ENCODE results near the gene NTRK3. TPM values are rescaled to one million over a fixed set of nuclear protein-coding genes. Genes with fewer than 3 reads are reported as not detected.

The NTRK3 gene
- total RNA-seq, 1 experiment from 2014 or later = not detected

GRCh38 chr15:88209111-88209510 lies 47.4 kb downstream of the NTRK3 start:
- no peaks in the 10 kb centered on the region for H3K36me3 Mint-ChIP-seq (ENCODE audit: insufficient read depth, unreplicated experiment)
- POLR2A ChIA-PET = no interaction called here
- TF ChIP-seq, protein P1, sequence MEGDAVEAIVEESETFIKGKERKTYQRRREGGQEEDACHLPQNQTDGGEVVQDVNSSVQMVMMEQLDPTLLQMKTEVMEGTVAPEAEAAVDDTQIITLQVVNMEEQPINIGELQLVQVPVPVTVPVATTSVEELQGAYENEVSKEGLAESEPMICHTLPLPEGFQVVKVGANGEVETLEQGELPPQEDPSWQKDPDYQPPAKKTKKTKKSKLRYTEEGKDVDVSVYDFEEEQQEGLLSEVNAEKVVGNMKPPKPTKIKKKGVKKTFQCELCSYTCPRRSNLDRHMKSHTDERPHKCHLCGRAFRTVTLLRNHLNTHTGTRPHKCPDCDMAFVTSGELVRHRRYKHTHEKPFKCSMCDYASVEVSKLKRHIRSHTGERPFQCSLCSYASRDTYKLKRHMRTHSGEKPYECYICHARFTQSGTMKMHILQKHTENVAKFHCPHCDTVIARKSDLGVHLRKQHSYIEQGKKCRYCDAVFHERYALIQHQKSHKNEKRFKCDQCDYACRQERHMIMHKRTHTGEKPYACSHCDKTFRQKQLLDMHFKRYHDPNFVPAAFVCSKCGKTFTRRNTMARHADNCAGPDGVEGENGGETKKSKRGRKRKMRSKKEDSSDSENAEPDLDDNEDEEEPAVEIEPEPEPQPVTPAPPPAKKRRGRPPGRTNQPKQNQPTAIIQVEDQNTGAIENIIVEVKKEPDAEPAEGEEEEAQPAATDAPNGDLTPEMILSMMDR (IDR thresholded peaks at IDR 0.05; ENCODE audit: insufficient read depth in 1 of 2, low read depth in 1 of 2, low read length in 1 of 2, severe bottlenecking in 1 of 2, unreplicated experiment in 1 of 2) = no peak
- H3K9me3 Mint-ChIP-seq (ENCODE audit: unreplicated experiment) = no peaks in the 10 kb centered on the region
- DNase-seq = no peak
- CTCF ChIA-PET = no interaction called here
- H3K27ac Mint-ChIP-seq (ENCODE audit: unreplicated experiment) = no peak overlapping the region
- intact Hi-C loops (cut with micrococcal nuclease; ENCODE audit: unreplicated experiment) = no loop called here
- Histone ChIP-seq H3K27me3 (replicated peaks; ENCODE audit: control insufficient read depth, insufficient read depth, low read length) (no peaks in the 10 kb centered on the region), H3K36me3 (ENCODE audit: control insufficient read depth, insufficient read depth, low read length) (no peaks in the 10 kb centered on the region), H3K4me1 (no peaks in the 10 kb centered on the region), H3K9me3 (no peaks in the 10 kb centered on the region), H3K4me3 (ENCODE audit: low read depth, low read length) (no peak overlapping the region)
- H3K4me1 Mint-ChIP-seq (ENCODE audit: low read depth, unreplicated experiment) = no peaks in the 10 kb centered on the region
- BruUV-seq (replicated peaks) = no TSS peak
- H3K4me3 Mint-ChIP-seq (ENCODE audit: unreplicated experiment) = no peak overlapping the region
- H3K27me3 Mint-ChIP-seq (ENCODE audit: insufficient read depth, unreplicated experiment) = peaks cover 23% of the 10 kb centered on the region

- Mint-ChIP-seq H3K4me3 (ENCODE audit: unreplicated experiment) (no peak overlapping the region), H3K27me3 (ENCODE audit: insufficient read depth, unreplicated experiment) (peaks cover 27% of the 10 kb centered on the region), H3K4me1 (ENCODE audit: low read depth, unreplicated experiment) (no peaks in the 10 kb centered on the region), H3K36me3 (ENCODE audit: insufficient read depth, unreplicated experiment) (no peaks in the 10 kb centered on the region), H3K27ac (ENCODE audit: unreplicated experiment) (no peak overlapping the region), H3K9me3 (ENCODE audit: unreplicated experiment) (no peaks in the 10 kb centered on the region)
- BruUV-seq (replicated peaks) = no TSS peak
- no peak for DNase-seq
- H3K4me1 ChIP-seq = no peaks in the 10 kb centered on the region
- H3K27me3 ChIP-seq (replicated peaks; ENCODE audit: control insufficient read depth, insufficient read depth, low read length) = no peaks in the 10 kb centered on the region
- no peaks in the 10 kb centered on the region for H3K36me3 ChIP-seq (ENCODE audit: control insufficient read depth, insufficient read depth, low read length)
- no peaks in the 10 kb centered on the region for H3K9me3 ChIP-seq
- TF ChIP-seq, protein P1 (IDR thresholded peaks at IDR 0.05; ENCODE audit: insufficient read depth in 1 of 2, low read depth in 1 of 2, low read length in 1 of 2, severe bottlenecking in 1 of 2, unreplicated experiment in 1 of 2) = no peak
- intact Hi-C loops (cut with micrococcal nuclease; ENCODE audit: unreplicated experiment) = no loop called here
- CTCF ChIA-PET = no interaction called here
- POLR2A ChIA-PET = no interaction called here
- H3K4me3 ChIP-seq (ENCODE audit: low read depth, low read length) = no peak overlapping the region
Measured at GRCh38 chr15:88208396-88208795, 48.1 kb downstream of the NTRK3 start.

GRCh38 chr15:88207565-88207964 lies 49.0 kb downstream of the NTRK3 start:
- H3K27ac Mint-ChIP-seq (ENCODE audit: unreplicated experiment) = no peak overlapping the region
- BruUV-seq (replicated peaks) = no TSS peak
- TF ChIP-seq, protein P1 (IDR thresholded peaks at IDR 0.05; ENCODE audit: insufficient read depth in 1 of 2, low read depth in 1 of 2, low read length in 1 of 2, severe bottlenecking in 1 of 2, unreplicated experiment in 1 of 2) = no peak
- Histone ChIP-seq H3K27me3 (replicated peaks; ENCODE audit: control insufficient read depth, insufficient read depth, low read length) (no peaks in the 10 kb centered on the region), H3K4me3 (ENCODE audit: low read depth, low read length) (no peak overlapping the region), H3K36me3 (ENCODE audit: control insufficient read depth, insufficient read depth, low read length) (no peaks in the 10 kb centered on the region), H3K9me3 (no peaks in the 10 kb centered on the region), H3K4me1 (no peaks in the 10 kb centered on the region)
- H3K27me3 Mint-ChIP-seq (ENCODE audit: insufficient read depth, unreplicated experiment) = peaks cover 31% of the 10 kb centered on the region
- CTCF ChIA-PET = no interaction called here
- no peaks in the 10 kb centered on the region for H3K36me3 Mint-ChIP-seq (ENCODE audit: insufficient read depth, unreplicated experiment)
- no peak for DNase-seq
- H3K4me3 Mint-ChIP-seq (ENCODE audit: unreplicated experiment) = no peak overlapping the region
- no peaks in the 10 kb centered on the region for H3K9me3 Mint-ChIP-seq (ENCODE audit: unreplicated experiment)
- intact Hi-C loops (cut with micrococcal nuclease; ENCODE audit: unreplicated experiment) = no loop called here
- H3K4me1 Mint-ChIP-seq (ENCODE audit: low read depth, unreplicated experiment) = no peaks in the 10 kb centered on the region
- POLR2A ChIA-PET = no interaction called here

Data from Caco-2 (cell line).